Vagina (tissue), 2 donors: ENCODE measurements around the gene RANBP3. TPM values are rescaled to one million over a fixed set of nuclear protein-coding genes. Genes with fewer than 3 reads are reported as not detected.

Experiments
- DNase-seq, 2 donors: peaks; one replicate each; pipeline ENCODE4 v3.0.0-alpha.2; 2017; ENCODE audit errors: extremely low spot score in 2 of 2
- H3K27ac ChIP-seq: fragments of 200-600 bp; sonication (generic); one replicate; pipeline ENCODE4 v1.5.1; 2019
- H3K27me3 ChIP-seq: fragments of 200-600 bp; sonication (generic); one replicate; pipeline ENCODE4 v1.5.1; 2019
- H3K36me3 ChIP-seq, 2 donors: fragments of 200-600 bp; sonication (generic); one replicate each; pipeline ENCODE4 v1.5.1; 2017 to 2019
- H3K4me1 ChIP-seq: fragments of 200-600 bp; sonication (generic); one replicate; pipeline ENCODE4 v1.5.1; 2019
- H3K4me3 ChIP-seq, 2 donors: fragments of 200-600 bp; sonication (generic); 1 replicate in 1 of 2; 2 replicates in 1 of 2; pipeline ENCODE4 v1.5.1; 2016 to 2019
- H3K9me3 ChIP-seq: fragments of 200-600 bp; sonication (generic); one replicate; pipeline ENCODE4 v1.5.1; 2019
- CTCF ChIP-seq, 3 experiments: fragments of 450-650 bp in 2 of 3; fragments of 200-600 bp in 1 of 3; sonication (generic) in 1 of 3; IDR thresholded peaks; one replicate each; pipeline ENCODE4 v1.5.1; 2017 to 2019; ENCODE audit warnings: antibody characterized with exemption in 3 of 3, mild to moderate bottlenecking in 2 of 3, moderate library complexity in 2 of 3
- POLR2A ChIP-seq, 2 donors: fragments of 450-650 bp; IDR thresholded peaks; one replicate each; pipeline ENCODE4 v1.6.1; 2017; ENCODE audit warnings: antibody characterized with exemption in 2 of 2, mild to moderate bottlenecking in 2 of 2, moderate library complexity in 2 of 2
- POLR2AphosphoS5 ChIP-seq, 2 donors: sonication (generic); formaldehyde crosslinking; IDR thresholded peaks; one replicate each; pipeline ENCODE4 v1.9.0; 2017; ENCODE audit warnings: antibody characterized with exemption in 2 of 2, mild to moderate bottlenecking in 2 of 2, low read depth in 1 of 2; ENCODE audit not compliant: insufficient read depth in 1 of 2
- intact Hi-C: fragments of 100-400 bp; cut with DNase I; formaldehyde crosslinking; loops from one replicate; pipeline ENCODE4 v1.15.1; 2023
- total RNA-seq: library from RNA; depleted of rRNA; stranded (reverse); fragments of >200 nt; gene quantifications from one replicate; pipeline ENCODE4 v1.2.3, GENCODE V29; 2016

The RANBP3 gene
- total RNA-seq, 1 donor from 2014 or later, result 110 TPM

DNA sequence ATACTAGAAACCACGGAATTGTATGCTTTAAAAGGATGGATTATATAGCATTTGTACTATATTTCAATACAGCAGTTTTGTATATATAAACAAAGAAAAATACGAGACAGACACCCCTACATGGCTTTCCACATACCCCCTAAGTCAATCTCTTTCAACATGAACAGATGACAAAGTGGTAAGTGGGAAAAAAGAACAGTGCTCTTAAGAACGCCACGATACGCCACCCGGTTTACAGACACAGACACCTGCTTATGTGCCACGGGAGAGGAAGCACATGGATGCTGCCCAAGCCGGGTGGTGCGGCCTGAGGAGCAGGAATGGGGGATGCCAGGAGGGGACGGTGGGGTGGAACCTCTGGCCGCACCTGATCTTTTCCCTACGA, 55.8 kb downstream of the RANBP3 start:
- intact Hi-C loops, result no loop called here
- Histone ChIP-seq H3K36me3 (peaks cover 0 to 91% of the 10 kb centered on the region in 2 donors), H3K27me3 (no peaks in the 10 kb centered on the region), H3K4me1 (peaks cover 11% of the 10 kb centered on the region), H3K4me3 (no peak overlapping the region), H3K9me3 (no peaks in the 10 kb centered on the region), H3K27ac (no peak overlapping the region)
- no peak for DNase-seq
- no peak for TF ChIP-seq POLR2A (IDR thresholded peaks at IDR 0.05)
- TF ChIP-seq POLR2AphosphoS5 (IDR thresholded peaks at IDR 0.05; ENCODE audit: insufficient read depth in 1 of 2, low read depth in 1 of 2), result no peak
- no peak for TF ChIP-seq CTCF (IDR thresholded peaks at IDR 0.05)

GRCh38 chr19:5921516-5922160, 56.3 kb downstream of the RANBP3 start:
- Histone ChIP-seq H3K4me1 (peaks cover 8% of the 10 kb centered on the region), H3K9me3 (no peaks in the 10 kb centered on the region), H3K4me3 (no peak overlapping the region), H3K36me3 (peaks cover 0 to 92% of the 10 kb centered on the region in 2 donors), H3K27me3 (no peaks in the 10 kb centered on the region), H3K27ac (no peak overlapping the region)
- intact Hi-C loops, result no loop called here
- TF ChIP-seq POLR2AphosphoS5 (IDR thresholded peaks at IDR 0.05; ENCODE audit: insufficient read depth in 1 of 2, low read depth in 1 of 2), result no peak
- TF ChIP-seq CTCF (IDR thresholded peaks at IDR 0.05), result no peak
- TF ChIP-seq POLR2A (IDR thresholded peaks at IDR 0.05), result no peak
- DNase-seq, result no peak

GRCh38 chr19:5918463-5919079, 59.4 kb downstream of the RANBP3 start:
- no peak overlapping the region for H3K27ac ChIP-seq
- H3K27me3 ChIP-seq, result no peaks in the 10 kb centered on the region
- H3K4me3 ChIP-seq, result no peak overlapping the region
- no peaks in the 10 kb centered on the region for H3K9me3 ChIP-seq
- peaks cover 0 to 78% of the 10 kb centered on the region in 2 donors for H3K36me3 ChIP-seq
- DNase-seq, result no peak
- intact Hi-C loops, result no loop called here
- peaks cover 23% of the 10 kb centered on the region for H3K4me1 ChIP-seq
- TF ChIP-seq POLR2AphosphoS5 (IDR thresholded peaks at IDR 0.05; ENCODE audit: insufficient read depth in 1 of 2, low read depth in 1 of 2) (no peak), POLR2A (IDR thresholded peaks at IDR 0.05) (no peak), CTCF (IDR thresholded peaks at IDR 0.05) (no peak)

- Histone ChIP-seq H3K27ac (no peak overlapping the region), H3K9me3 (no peaks in the 10 kb centered on the region), H3K27me3 (no peaks in the 10 kb centered on the region), H3K36me3 (peaks cover 0 to 68% of the 10 kb centered on the region in 2 donors), H3K4me1 (peaks cover 23% of the 10 kb centered on the region), H3K4me3 (no peak overlapping the region)
- intact Hi-C loops, result no loop called here
- TF ChIP-seq POLR2A (IDR thresholded peaks at IDR 0.05) (no peak), POLR2AphosphoS5 (IDR thresholded peaks at IDR 0.05; ENCODE audit: insufficient read depth in 1 of 2, low read depth in 1 of 2) (no peak), CTCF (IDR thresholded peaks at IDR 0.05) (no peak)
- no peak for DNase-seq
These were observed 60.4 kb downstream of the RANBP3 start for GRCh38 chr19:5917431-5918107.
